ENCODE measurements around the gene SYNE2.
"Not testable (repeated sequence)": the region's sequence is repeated elsewhere in the genome, so short reads cannot be mapped to it uniquely, and the experiment has no call there.

The SYNE2 gene

DNA sequence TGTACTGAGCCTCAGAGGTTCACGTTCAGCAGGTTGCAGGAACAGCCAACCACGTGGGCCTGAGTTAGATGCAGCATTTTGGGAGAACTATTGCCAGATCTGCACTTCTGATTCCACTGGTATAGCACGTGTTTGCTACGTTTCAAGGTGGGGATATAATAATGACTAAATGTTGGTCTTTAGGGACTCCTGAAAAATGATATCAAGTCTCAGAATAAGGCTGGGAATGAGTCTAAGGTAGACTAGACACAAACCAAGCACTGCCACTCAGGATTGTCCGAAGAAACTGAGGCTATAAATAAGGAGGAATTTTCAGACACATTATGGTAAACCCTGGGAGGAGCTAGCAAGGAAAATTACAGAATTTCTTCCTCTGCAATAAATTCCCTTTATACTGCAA lies 343.3 kb downstream of the SYNE2 start:
- no peak for DNase-seq (ENCODE audit: low read depth in 2 of 2)

DNA sequence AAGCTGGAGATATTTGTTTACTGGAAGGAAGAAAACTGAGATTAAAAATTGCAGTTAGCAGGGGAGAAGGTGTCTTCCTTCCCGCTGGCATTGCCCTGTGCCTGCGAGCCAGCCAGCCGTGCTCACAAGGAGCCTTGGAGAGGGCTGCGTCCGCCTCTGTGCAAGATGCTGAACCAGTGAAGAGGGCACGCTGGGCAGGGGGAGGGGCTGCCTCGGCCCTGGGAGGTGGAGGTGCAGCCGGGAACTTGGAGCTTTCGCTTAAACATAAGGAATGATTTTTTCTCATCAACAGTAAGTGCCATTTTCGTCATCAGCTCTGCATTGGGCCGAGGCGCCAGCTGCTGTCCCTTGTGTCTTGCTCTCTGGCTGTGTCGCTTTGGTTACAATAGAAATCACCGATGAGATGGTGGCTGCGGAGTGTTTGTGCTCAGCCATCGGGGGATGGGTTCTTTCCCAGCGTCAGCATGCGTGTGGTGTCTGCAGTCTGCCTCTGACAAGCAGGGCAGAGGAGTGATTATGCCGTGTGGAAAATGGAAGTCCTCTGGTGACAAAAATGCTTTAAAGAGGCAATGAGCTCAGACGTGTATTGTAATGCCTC lies 344.1 kb downstream of the SYNE2 start:
- DNase-seq (ENCODE audit: low read depth in 2 of 2), result no peak

DNA sequence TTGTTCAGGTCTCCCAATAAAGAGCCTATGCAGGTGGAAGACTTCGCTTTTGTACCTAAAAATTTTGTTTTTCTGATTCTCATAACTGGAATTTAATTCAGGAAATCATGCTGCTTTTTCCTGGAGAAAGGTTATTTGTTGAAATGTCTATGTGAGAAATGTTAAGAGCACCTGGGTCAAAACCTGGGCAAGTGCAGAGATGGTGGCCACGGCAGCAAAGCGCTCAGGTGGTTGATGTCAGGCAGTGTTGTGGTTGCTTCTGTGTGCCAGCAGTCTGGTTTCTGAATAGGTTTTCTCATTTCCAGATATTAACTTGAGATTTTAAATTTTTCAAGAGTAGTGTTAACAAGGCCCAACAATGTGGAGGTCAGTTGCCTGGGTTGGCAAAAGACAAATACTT lies 345.2 kb downstream of the SYNE2 start:
- no peak for DNase-seq (ENCODE audit: low read depth in 2 of 2)

DNA sequence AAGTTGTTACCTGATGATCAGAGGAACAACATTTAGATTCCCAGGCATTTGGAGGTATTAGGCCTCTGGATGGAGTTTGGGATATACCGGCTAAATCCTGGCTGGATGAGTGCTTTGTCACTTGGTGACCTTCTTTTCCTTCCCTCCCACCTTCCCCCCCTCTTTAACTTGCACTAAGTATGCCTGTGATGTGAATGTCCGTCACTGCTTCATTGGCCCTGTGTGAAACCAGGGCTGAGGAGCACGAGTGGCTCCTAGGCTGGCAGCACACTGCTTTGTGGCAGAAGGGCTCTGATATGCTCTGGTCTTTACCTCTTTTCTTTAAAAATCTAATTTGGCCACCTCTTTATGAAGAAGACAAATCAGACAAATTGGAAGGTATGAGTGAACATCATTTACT lies 345.7 kb downstream of the SYNE2 start:
- DNase-seq (ENCODE audit: low read depth in 2 of 2), result no peak

DNA sequence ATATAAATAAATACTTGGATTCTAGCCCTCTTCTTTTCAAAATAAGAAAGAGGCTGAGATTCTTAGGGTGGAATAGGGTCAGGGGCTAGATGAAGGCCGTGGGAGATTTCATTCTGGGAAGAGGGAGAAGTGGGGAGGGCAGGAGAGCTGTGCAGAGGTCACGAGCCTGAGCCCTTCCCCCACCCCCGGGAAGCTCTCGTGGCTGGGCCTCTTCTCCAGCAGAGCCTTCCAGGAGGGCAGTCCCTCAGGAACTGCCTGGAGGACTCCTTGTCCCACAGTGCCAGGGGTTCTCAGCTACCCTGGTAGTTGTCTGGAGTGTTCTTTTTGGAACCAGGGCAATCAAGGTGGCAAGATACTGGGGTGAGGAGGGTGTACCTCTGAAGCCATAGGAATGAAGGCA lies 347.4 kb downstream of the SYNE2 start:
- DNase-seq (ENCODE audit: low read depth in 2 of 2), result no peak

DNA sequence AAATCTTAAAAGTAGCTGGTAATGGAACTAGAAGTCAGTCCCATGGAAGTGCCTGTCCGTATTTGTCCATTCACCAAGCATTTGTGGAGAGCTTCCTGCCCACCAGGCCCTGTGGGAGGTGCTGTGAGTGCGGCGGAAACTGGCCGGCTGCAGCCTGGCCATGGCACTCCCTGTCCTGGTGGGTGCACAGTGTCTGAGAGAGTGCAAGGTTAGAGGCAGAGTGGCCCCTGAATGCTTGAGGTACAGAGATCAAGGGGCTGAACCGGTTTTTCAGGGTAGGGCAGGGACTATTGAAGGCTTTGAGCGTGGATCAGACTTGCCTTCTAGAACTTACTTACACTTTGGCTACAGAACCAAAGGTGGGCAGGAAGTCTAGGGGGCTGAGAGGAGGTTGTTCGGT lies 348.5 kb downstream of the SYNE2 start:
- DNase-seq (ENCODE audit: low read depth in 2 of 2), result no peak

DNA sequence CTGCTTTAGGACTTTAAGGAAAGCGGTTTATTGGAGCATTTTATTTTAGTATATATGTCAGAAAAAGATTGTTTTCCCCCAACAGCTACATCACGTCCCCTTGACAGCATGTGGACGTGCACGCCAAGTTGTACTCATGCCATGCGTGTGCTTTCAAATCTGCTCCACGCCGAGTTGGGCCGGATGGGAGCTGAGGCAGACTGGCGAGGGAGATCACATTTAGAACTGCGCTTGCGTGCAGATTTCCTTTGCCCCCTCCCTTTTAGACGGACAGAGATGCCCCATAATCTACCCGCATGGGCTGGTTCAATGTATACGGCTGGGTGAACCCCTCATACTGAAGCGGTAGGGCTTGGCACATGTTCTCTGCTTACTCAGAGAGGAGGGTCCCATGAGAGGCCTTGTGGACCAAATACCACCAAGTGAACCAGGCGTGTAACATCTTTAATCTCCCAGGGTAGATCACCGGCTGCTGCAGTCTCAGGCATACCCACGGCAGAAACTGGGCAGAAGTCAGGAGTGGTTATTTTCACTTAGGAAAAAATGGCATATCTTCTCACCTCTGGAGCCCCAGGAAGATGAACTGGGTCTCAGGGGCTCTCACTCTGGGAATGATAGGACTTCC lies 349.2 kb downstream of the SYNE2 start:
- DNase-seq (ENCODE audit: low read depth in 2 of 2), result no peak

DNA sequence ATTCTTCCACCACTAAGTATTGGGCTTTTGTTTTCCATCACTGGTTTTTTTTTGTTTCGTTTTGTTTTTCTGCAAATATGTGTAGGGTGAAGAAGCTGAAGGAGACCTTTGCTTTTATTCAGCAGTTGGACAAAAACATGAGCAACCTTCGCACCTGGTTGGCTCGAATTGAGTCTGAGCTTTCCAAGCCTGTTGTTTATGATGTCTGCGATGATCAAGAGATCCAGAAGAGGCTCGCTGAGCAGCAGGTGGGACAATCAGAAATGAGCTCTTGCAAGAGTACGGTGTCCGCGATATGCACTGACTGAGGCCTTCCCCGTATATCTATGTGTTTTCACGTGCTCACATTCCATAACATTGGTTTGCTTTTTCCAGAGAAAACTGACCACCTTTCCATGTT lies 349.9 kb downstream of the SYNE2 start:
- DNase-seq (ENCODE audit: low read depth in 2 of 2), result no peak

DNA sequence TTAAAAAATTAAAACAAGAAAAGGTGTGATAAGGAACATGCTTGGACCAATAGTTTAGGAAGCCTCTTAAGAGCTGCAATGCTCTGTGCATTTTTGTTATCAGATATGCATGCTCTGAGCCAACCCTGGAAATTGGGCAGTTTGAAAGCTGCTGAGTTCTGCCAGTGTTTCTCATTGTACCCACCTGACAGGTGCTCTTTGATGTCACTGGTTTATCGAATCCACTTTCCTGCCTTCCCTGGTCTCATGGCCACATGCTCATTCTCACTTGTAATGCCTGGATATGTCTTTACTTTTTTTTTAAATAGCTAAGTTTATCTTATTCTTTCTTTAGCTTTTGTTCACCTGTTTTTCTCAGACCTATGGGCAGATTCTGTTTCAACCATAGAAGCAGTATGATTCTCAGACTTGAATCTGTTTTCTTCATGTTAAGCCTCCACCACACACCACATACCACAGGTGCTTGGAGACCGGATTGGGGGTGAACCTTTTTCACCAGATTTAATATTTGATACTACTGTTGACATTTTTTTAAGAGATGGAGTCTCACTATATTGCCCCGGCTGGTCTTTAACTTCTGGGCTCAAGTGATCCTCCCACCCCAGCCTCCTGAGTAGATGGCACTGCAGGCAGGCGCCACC lies 350.7 kb downstream of the SYNE2 start:
- no peak for DNase-seq (ENCODE audit: low read depth in 2 of 2)

DNA sequence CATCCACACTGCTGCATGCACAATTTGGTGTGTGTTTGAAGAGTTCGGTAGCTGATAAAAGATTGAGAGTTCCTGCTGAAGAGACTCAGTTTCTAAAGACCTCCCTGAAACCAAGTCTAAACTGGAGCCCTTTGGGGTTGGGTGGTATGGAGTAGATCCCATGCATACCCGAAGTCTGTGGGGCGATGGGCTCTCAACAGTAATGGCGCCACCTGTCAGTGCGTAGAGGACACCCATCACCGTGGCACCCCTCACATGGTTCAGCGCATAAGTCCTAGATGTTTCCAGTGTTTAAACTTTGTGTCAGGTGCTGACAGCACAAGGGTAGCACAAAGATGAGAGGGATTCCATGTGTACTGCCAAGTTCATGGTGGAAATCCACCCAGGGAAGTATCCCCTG lies 355.5 kb downstream of the SYNE2 start:
- DNase-seq (ENCODE audit: low read depth in 2 of 2), result no peak

DNA sequence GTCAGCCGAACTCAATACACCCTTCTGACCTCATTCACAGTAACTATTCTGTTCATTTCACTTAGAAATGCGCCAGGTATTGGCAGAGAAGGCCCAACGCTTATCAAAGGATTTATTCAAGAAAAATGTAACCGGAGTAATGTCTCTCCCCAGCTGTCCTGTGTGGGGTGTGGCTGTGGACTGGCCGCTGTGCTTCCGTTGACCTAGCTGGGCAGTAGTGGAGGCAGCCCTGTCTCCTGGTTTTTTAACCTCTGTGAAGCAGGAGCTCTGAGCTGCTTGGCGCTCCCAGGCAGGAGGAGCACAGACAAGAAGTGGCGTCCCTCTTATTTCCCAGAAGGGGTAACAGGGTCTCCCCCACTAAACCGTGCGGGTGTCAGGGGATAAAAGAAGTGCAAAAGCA lies 356.2 kb downstream of the SYNE2 start:
- no peak for DNase-seq (ENCODE audit: low read depth in 2 of 2)

DNA sequence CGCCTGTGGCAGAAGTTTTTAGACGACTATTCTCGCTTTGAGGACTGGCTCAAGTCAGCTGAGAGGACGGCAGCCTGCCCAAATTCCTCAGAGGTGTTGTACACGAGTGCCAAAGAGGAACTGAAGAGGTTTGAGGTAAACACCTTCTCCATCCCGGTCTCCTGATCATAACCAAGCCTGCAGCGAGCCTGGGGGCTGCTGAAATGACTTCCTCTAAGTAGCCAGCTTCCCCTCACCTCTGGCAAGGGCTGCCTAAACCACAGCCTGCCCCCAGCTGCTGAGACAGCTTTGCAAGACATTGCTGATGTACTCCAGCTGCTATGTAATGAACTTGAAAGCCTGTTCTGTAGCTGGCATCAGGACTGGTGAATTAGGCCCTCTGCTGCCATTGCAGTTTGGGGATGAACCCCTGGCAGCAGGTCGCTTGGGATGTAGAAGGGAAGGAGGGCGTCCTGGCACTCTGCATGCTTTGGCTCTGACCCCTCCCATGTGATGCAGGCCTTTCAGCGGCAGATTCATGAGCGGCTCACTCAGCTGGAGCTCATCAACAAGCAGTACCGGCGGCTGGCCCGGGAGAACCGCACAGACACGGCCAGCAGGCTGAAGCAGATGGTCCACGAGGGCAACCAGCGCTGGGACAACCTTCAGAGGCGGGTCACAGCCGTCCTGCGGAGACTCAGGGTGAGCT lies 356.8 kb downstream of the SYNE2 start:
- DNase-seq (ENCODE audit: low read depth in 2 of 2), result no peak

DNA sequence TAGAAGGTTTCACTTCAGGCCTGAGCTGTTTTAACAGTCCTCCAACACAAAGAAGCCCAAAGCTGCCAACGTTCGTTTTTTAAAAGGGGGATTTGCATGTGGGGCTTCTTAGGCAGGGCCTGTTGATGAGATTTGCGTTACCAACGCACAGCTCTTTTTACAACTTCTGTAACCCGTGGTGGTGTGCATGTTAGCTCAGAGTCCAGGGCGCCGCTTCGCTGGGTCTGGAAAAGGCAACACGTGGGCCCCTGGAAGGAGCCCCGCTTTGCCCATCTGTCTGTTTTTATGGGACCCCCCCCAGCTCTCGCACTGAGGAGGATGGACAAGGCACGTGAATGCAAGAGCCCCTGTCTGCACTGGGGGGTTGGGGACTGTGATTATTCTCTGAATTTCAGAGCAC lies 357.4 kb downstream of the SYNE2 start:
- DNase-seq (ENCODE audit: low read depth in 2 of 2), result no peak

DNA sequence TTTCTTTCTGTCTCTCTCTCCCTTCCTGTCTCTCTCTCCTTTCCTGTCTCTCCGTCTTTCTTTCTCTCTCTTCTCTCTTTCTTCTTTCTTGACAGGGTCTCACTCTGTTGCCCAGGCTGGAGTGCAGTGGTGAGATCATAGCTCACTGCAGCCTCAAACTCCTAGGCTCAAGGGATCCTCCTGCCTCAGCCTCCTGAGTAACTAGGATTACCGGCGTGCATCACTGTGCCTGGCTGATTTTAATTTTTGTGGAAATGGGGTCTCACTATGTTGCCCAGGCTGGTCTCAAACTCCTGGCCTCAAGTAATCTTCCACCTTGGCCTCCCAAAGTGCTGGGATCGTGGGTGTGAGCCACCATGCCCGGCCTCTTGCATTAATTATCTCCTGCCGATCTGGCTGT lies 358.1 kb downstream of the SYNE2 start:
- DNase-seq (ENCODE audit: low read depth in 2 of 2), result not testable (repeated sequence)

DNA sequence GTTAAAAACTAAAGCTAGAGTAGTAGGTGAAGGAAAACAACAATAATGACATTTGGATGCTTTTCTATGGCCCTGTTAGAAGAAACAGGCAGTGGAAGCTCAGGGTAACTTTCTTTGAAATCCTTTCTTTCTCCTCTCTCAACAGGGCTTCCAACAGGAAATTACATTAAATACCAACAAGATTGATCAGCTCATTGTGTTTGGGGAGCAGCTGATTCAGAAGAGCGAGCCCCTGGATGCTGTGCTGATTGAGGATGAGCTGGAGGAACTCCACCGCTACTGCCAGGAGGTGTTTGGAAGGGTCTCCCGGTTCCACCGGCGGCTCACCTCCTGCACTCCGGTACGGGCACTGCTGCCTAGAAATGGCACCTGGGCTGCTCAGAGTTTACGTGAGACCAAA lies 359.9 kb downstream of the SYNE2 start:
- no peak for DNase-seq (ENCODE audit: low read depth in 2 of 2)

DNA sequence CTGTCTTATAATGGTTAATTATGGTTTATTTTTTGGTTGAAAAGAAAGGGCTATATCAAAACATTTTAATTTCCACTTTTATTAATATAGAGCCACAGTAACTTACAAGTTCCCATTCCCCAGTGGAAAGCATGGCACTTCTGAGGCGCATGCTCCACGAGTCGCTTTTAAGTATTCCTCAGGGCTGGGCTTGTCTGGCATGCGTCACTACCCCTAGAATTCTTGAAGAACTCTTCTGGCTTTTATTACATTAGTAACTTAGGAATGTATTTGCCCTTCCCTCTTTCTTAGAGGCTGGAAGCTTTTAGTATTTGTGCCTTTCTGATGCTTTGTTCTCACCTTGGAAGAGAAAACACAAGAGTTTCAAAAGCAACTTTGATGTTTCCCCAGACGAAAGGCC lies 360.3 kb downstream of the SYNE2 start:
- DNase-seq (ENCODE audit: low read depth in 2 of 2), result no peak

DNA sequence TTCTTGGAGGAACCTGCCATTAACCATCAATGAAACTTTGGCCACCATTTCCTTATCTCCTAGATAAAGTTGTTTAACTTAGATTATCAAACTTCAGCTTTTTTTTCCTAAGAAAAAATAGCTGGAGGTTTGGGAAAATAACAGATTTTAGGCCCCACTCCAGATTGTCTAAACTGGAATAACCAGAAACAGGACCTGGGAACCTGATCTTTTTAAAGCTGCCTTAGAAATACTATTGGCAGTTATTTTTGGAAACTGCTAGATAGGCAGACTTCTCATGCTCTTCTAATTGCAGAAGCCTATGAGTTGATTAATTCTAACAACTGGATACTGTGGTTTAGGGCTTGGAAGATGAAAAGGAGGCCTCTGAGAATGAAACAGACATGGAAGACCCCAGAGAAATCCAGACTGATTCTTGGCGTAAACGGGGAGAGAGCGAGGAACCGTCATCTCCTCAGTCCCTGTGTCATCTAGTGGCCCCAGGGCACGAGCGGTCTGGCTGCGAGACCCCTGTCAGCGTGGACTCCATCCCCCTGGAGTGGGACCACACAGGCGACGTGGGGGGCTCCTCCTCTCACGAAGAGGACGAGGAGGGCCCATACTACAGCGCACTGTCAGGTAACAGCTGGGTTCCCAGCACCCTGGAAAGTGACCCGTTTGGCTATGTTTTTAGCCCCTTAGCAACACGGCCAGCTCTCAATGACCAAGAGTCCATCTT lies 361.2 kb downstream of the SYNE2 start:
- no peak for DNase-seq (ENCODE audit: low read depth in 2 of 2)

DNA sequence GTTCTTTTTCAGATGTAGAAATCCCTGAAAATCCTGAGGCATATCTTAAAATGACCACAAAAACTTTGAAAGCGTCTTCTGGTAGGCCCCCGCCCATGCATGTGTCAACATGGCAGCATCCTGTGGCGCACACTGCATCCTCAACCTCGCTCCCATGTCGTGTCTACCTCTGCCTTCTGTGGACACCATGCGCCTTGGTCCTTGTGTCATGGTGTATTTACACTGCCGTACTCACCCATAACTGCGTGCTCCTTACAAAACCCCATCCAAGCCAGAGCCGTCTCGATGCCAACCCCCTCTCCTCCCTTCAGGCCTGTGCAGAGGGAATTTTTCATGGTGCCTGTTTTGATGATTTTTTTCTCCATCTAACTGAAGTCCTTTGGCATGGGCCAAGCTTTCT lies 362.5 kb downstream of the SYNE2 start:
- DNase-seq (ENCODE audit: low read depth in 2 of 2), result no peak

DNA sequence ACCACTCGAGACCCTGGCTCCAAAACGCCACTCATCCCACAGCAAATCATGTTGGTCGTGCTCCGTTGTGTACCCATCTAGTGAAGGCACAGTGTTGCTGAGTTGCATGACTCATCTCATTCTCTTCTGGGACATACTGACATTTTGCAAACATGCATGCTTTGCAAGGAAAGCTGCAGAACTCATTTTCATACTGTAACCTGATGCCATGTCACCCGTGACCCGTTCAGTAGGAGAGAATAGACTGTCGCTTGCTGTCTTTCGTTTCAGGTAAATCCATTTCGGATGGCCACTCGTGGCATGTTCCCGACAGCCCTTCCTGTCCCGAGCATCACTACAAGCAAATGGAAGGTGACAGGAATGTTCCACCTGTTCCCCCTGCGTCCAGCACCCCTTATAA lies 363.2 kb downstream of the SYNE2 start:
- no peak for DNase-seq (ENCODE audit: low read depth in 2 of 2)

DNA sequence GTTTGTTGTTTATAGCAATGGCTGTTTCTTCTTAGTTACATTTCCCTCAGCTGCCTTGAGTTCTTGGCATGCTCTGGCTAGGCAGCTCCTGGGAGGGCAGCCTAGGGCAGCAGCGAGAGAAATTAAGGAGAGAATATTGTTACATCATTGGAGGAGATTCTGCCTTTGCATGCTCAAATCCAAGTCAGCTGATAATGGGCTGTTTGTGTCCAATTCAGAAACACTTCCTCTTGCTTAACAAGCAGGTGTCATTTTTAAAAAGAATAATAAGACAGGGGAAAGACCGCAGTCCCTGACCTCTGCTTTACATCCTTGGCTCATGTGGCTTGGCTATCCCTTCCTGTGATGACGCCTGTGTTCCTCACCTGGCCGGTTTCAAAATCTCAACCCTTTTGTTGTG lies 364.5 kb downstream of the SYNE2 start:
- no peak for DNase-seq (ENCODE audit: low read depth in 2 of 2)

DNA sequence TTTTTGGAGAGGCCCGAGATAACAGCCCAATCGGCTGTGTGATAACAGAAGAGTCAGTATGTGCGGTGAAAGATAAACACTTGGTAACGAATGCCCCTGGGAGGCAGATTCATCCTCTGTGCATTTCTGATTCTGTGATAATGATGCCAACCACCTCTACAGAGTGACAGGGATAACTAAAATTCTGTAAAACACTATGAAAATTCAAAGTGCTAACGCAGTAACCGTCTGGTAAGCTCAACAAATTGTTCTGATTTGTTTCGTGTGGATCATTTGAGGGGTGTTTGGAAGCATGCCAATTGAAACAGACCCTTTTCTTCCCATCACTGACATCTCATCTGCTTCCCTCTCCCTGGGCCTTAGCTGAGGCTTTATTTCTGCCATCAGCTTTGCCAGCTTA lies 365.0 kb downstream of the SYNE2 start:
- DNase-seq (ENCODE audit: low read depth in 2 of 2), result no peak
